ENCODE data around the gene KIR3DL1.
"Not testable (repeated sequence)": the region's sequence is repeated elsewhere in the genome, so short reads cannot be mapped to it uniquely, and the experiment has no call there.

KIR3DL1 gene

DNA sequence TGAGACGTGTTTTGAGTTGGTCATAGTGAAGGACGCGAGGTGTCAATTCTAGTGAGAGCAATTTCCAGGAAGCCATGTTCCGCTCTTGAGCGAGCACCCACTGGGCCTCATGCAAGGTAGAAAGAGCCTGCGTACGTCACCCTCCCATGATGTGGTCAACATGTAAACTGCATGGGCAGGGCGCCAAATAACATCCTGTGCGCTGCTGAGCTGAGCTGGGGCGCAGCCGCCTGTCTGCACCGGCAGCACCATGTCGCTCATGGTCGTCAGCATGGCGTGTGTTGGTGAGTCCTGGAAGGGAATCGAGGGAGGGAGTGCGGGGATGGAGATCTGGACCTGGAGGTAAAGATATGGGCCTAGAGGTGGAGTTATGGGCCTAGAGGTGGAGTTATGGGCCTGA is at the start of gene KIR3DL1:
Gene KIR3DL1, plus strand, starts transcription at position 218 of the 400 bp plus-strand sequence.
- not testable (repeated sequence) for DNase-seq

DNA sequence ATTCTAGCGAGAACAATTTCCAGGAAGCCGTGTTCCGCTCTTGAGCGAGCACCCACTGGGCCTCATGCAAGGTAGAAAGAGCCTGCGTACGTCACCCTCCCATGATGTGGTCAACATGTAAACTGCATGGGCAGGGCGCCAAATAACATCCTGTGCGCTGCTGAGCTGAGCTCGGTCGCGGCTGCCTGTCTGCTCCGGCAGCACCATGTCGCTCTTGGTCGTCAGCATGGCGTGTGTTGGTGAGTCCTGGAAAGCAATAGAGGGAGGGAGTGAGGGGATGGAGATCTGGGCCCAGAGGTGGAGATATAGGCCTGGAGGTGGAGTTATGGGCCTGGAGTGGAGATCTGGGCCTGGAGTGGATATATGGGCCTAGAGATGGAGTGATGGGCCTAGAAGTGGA is 46.6 kb upstream of the KIR3DL1 start, which contains the start of gene KIR2DL1:
Gene KIR2DL1, plus strand, starts transcription at position 148 of the 400 bp plus-strand sequence. Its CDS starts 58 bp downstream, at position 206.
- DNase-seq, result not testable (repeated sequence)

DNA sequence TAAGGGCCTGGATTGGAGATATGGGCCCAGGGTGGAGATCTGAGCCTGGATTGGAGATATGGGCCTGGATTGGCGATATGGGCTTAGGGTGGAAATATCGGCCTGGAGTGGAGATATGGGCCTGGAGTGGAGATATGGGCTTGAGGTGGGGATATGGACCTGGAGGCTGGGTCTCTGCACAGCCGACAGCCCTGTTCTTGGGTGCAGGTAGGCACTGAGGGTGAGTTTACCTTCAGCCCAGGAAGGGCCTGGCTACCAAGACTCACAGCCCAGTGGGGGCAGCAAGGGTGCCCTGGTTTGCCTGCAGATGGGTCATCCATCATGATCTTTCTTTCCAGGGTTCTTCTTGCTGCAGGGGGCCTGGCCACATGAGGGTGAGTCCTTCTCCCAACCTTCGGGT is 45.8 kb upstream of the KIR3DL1 start:
- DNase-seq, result not testable (repeated sequence)

GRCh38 chr19:54771018-54771960 is 45.0 kb upstream of the KIR3DL1 start:
- DNase-seq, result not testable (repeated sequence)

DNA sequence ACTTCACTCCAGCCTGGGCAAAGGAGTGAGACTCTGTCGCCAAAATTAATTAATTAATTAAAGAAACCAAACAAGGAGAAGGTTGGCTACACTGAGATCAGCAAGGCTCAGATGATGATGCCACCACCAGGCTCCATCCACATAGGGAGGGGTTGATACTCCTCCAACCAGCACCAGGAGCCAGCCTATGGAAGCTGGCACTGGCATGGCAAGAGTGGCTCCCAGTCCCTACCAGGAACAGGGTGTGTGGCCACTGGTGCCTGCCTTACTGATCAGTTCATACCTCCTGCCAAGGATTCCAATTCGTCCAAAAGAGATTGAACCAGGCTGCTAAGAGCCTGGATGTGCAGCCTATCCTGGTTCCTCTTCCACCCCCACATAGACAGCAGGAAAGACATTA is 43.6 kb upstream of the KIR3DL1 start:
- not testable (repeated sequence) for DNase-seq

- not testable (repeated sequence) for DNase-seq
Measured at GRCh38 chr19:54775095-54775815, 41.0 kb upstream of the KIR3DL1 start.

DNA sequence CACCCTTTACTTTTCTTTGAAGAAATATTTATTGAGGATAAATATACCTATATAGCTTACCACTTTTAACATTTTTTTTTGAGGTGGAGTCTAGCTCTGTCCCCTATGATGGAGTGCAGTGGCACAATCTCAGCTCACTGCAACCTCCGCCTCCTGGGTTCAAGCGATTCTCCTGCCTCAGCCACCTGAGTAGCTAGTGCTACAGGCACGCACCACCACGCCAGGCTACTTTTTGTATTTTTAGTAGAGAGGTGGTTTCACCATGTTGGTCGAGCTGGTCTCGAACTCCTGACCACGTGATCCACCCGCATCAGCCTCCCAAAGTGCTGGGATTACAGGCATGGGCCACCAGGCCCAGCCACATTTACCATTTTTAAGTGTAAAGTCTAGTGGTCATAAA is 40.4 kb upstream of the KIR3DL1 start:
- not testable (repeated sequence) for DNase-seq

DNA sequence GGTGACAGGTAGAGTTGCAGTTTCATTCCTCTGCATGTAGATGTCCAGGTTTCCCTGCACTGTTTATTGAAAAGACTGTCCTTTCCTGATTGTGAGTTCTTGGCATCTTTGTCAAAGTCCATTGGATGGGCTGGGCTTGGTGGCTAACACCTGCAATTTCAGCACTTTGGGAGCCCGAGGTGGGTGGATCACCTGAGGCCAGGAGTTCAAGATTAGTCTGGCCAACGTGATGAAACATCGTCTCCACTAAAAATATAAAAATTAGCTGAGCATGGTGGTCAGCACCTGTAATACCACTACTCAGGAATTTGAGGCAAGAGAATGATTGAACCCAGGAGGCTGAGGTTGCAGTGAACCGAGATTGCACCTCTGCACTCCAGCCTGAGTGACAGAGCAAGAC is 38.4 kb upstream of the KIR3DL1 start:
- DNase-seq, result not testable (repeated sequence)

DNA sequence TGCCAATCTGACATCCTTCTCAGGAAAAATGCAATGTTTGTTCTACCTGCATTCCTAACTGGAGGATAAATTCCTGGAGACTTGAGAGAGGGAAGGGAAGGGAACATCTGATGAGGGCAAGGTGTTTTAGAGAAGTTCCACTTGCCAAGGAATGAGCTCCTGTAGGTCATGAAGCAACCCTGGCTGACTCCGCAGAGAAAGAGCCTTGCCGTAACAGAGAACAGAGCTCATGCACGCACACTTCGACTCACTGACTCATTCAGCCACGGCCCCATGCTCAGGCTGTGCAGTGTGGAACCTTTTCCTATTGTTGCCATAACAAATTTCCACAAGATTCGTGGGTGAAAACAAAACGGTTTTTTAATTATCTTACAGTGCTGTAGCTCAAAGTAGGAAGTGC is 37.4 kb upstream of the KIR3DL1 start:
- not testable (repeated sequence) for DNase-seq

- DNase-seq, result not testable (repeated sequence)
Measured at GRCh38 chr19:54782916-54783315, 33.4 kb upstream of the KIR3DL1 start.

- DNase-seq, result not testable (repeated sequence)
Measured at GRCh38 chr19:54786091-54786723, 30.1 kb upstream of the KIR3DL1 start.

- not testable (repeated sequence) for DNase-seq
Measured at GRCh38 chr19:54788154-54788553, 28.1 kb upstream of the KIR3DL1 start.

- no peak for DNase-seq
Measured at GRCh38 chr19:54790711-54791110, 25.6 kb upstream of the KIR3DL1 start.

DNA sequence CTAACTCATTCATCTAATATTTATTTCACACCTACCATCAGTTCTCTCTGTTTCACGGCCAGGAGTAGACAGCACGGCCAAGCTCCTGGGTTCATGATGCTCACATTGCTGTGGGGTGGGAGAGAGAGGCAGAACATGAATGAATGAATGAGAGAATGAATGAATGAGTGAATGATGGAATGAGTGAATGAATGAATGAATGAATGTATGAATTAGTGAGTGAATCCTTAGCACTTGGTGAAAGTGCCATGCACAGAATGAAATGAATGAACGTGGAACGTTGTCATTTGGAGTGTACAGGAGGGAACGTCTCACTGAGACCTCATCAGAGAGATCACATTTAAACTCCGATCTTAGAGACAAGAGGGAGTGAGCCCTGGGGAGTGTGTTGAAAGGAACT is 24.8 kb upstream of the KIR3DL1 start:
- no peak for DNase-seq

DNA sequence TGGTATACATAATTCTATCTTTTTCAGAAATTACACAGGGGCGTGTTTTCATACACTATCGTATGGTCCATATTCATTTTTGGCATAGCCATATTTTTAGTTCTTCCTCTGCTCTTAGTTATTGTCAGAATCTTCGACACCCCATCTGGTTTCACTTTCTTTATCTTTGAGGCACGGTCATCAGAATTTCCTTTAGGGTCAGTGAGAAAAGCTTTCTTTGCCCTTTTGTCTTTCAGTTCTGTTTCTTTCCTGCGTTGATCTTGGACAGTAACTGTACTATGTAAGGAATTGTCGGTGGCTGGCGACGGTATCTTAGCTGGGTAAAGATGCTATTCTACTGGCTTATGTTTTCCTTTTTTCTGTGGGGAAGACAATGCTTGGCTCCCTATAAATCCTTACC is 23.5 kb upstream of the KIR3DL1 start:
- no peak for DNase-seq

- DNase-seq, result no peak
Measured at GRCh38 chr19:54795758-54796157, 20.5 kb upstream of the KIR3DL1 start.

GRCh38 chr19:54803410-54803809 is 12.9 kb upstream of the KIR3DL1 start, which contains the start of gene KIR2DL4:
TSS of gene KIR2DL4 (plus strand) at chr19:54803610. CDS start at chr19:54803652, 42 bp downstream.
- no peak for DNase-seq

DNA sequence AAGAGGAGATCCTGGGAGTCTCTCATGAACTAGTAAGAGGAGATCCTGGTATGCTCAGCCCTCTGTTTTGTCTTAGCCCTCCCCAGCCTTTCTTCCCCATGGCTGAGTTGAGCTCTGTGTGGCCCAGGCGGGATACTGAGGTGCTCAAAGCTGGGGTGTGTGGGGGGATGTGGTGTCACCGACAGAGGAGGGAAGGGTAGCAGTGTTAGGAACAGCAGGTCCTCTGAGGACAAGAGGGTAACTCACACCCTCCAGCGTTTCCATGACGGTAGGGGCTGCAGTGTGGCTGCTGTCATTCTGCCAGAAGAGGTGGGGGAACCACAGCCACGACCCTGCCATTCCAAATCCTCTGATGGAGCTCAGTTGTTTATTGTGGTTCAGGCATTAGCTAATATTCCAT is 12.2 kb upstream of the KIR3DL1 start:
- DNase-seq, result no peak

- DNase-seq, result no peak
Measured at GRCh38 chr19:54804571-54804970, 11.7 kb upstream of the KIR3DL1 start.

- DNase-seq, result no peak
Measured at GRCh38 chr19:54805665-54806515, 10.4 kb upstream of the KIR3DL1 start.

DNA sequence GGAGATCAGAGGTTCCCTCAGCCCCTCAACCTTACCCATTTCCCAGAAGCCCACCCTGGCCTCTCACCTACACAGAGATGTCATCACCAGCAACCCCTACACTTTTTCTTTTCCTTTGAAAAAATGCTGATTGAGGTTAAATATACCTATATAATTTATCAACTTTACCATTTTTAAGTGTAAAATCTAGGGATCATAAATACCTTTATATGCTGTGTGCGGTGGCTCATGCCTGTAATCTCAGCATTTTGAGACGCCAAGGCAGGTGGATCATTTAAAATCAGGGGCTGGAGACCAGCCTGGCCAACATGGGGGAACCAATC is 9.8 kb upstream of the KIR3DL1 start:
- no peak for DNase-seq

All from anterior cingulate cortex (tissue), 58 donors.